HepG2 (cell line): ENCODE measurements around the gene HAUS5. TPM values are rescaled to one million over a fixed set of nuclear protein-coding genes. Genes with fewer than 3 reads are reported as not detected.

Source experiments
- AHR ChIP-seq: IDR thresholded peaks from 2 replicates; pipeline ENCODE4 v1.6.1; 2018; ENCODE audit warnings: missing genetic modification reagents, missing compliant biosample characterization
- FOSL2 ChIP-seq: sonication (generic); formaldehyde crosslinking; IDR thresholded peaks from 2 replicates; pipeline ENCODE4 v1.4.0; 2020; ENCODE audit warnings: missing genetic modification reagents
- FOXJ3 ChIP-seq: sonication (generic); formaldehyde crosslinking; IDR thresholded peaks from 2 replicates; pipeline ENCODE4 v1.4.0; 2020; ENCODE audit warnings: missing genetic modification reagents, mild to moderate bottlenecking, borderline replicate concordance
- HMG20A ChIP-seq: IDR thresholded peaks from 2 replicates; pipeline ENCODE4 v1.6.1; 2016; ENCODE audit warnings: borderline replicate concordance
- ISL2 ChIP-seq: sonication (generic); formaldehyde crosslinking; IDR thresholded peaks from 2 replicates; pipeline ENCODE4 v1.5.0; 2020; ENCODE audit warnings: missing genetic modification reagents
- KLF16 ChIP-seq, 2 experiments: sonication (generic) in 1 of 2; formaldehyde crosslinking in 1 of 2; IDR thresholded peaks; 2 replicates each; pipeline versions ENCODE4 v1.6.1 to v1.8.0; 2016 to 2023; ENCODE audit warnings: missing genetic modification reagents in 2 of 2, missing compliant biosample characterization in 1 of 2
- MBD4 ChIP-seq: IDR thresholded peaks from 2 replicates; pipeline ENCODE4 v1.6.1; 2012; ENCODE audit warnings: low read length, inconsistent platforms, borderline replicate concordance
- MTA1 ChIP-seq: sonication (generic); formaldehyde crosslinking; IDR thresholded peaks from 2 replicates; pipeline ENCODE4 v1.4.0; 2020; ENCODE audit warnings: missing genetic modification reagents, mild to moderate bottlenecking, borderline replicate concordance
- RNF2 ChIP-seq: fragments of 450-650 bp; conservative IDR thresholded peaks from 2 replicates; pipeline ENCODE4 v1.6.1; 2016; ENCODE audit warnings: low read depth
- RXRB ChIP-seq: IDR thresholded peaks from 2 replicates; pipeline ENCODE4 v1.6.1; 2016; ENCODE audit warnings: borderline replicate concordance, missing genetic modification reagents, missing compliant biosample characterization
- SAP130 ChIP-seq: IDR thresholded peaks from 2 replicates; pipeline ENCODE4 v1.6.1; 2016; ENCODE audit warnings: low read depth
- SYNCRIP ChIP-seq: fragments of 200-400 bp; formaldehyde crosslinking; IDR thresholded peaks from 2 replicates; pipeline ENCODE4 v1.6.1; 2018; ENCODE audit warnings: mild to moderate bottlenecking, low read depth, low read length; ENCODE audit not compliant: insufficient read depth
- TP53 ChIP-seq: sonication (generic); formaldehyde crosslinking; conservative IDR thresholded peaks from 2 replicates; pipeline ENCODE4 v1.4.0; 2020; ENCODE audit warnings: missing genetic modification reagents
- ZNF205 ChIP-seq: IDR thresholded peaks from 2 replicates; pipeline ENCODE4 v1.6.1; 2018; ENCODE audit warnings: missing biosample characterization, missing genetic modification reagents
- ZNF333 ChIP-seq: sonication (generic); formaldehyde crosslinking; IDR thresholded peaks from 2 replicates; pipeline ENCODE4 v1.4.0; 2020; ENCODE audit warnings: mild to moderate bottlenecking, missing genetic modification reagents, borderline replicate concordance
- ZNF430 ChIP-seq: sonication (generic); formaldehyde crosslinking; IDR thresholded peaks from 2 replicates; pipeline ENCODE4 v1.9.0; 2021; ENCODE audit warnings: mild to moderate bottlenecking, missing genetic modification reagents
- ZNF562 ChIP-seq: sonication (generic); formaldehyde crosslinking; IDR thresholded peaks from 2 replicates; pipeline ENCODE4 v1.8.0; 2022; ENCODE audit warnings: missing genetic modification reagents, borderline replicate concordance
- ZNF563 ChIP-seq: sonication (generic); formaldehyde crosslinking; IDR thresholded peaks from 2 replicates; pipeline ENCODE4 v1.8.0; 2022; ENCODE audit warnings: mild to moderate bottlenecking, moderate library complexity, missing genetic modification reagents
- ZNF720 ChIP-seq: sonication (generic); formaldehyde crosslinking; IDR thresholded peaks from 2 replicates; pipeline ENCODE4 v1.4.0; 2020; ENCODE audit warnings: missing genetic modification reagents
- polyA plus RNA-seq, 8 experiments: library from polyadenylated mRNA; depleted of rRNA in 3 of 8; stranded (reverse) in 7 of 8; unstranded in 1 of 8; fragments of >200 nt; fragmentation: Illumina TruSeq in 4 of 8; extraction: Trizol in 4 of 8; gene quantifications; 2 replicates each; pipeline versions ENCODE4 v1.2.1 to v1.2.3, GENCODE V29; 2011 to 2016; ENCODE audit warnings: low read depth in 4 of 8, missing spikeins in 1 of 8, mixed read lengths in 1 of 8; ENCODE audit not compliant: insufficient read depth in 1 of 8
- total RNA-seq, 5 experiments: library from RNA; depleted of rRNA; stranded (reverse); fragments of >200 nt; fragmentation: Illumina TruSeq; extraction: Trizol; gene quantifications; 2 replicates each; pipeline ENCODE4 v1.2.3, GENCODE V29; 2016; ENCODE audit warnings: low read depth in 1 of 5
- TF ChIP-seq, protein P1 (sequence below): sonication (generic); formaldehyde crosslinking; conservative IDR thresholded peaks from 2 replicates; pipeline ENCODE4 v1.4.0; 2020; ENCODE audit warnings: mild to moderate bottlenecking, missing genetic modification reagents, moderate library complexity
- TF ChIP-seq, protein P2 (sequence below): IDR thresholded peaks from 2 replicates; pipeline ENCODE4 v1.6.1; 2016; ENCODE audit warnings: low read depth, control low read depth
- TF ChIP-seq, protein P3 (sequence below): sonication (generic); formaldehyde crosslinking; IDR thresholded peaks from 2 replicates; pipeline ENCODE4 v1.5.1; 2020; ENCODE audit warnings: mild to moderate bottlenecking, missing genetic modification reagents, borderline replicate concordance
- TF ChIP-seq, protein P4 (sequence below): sonication (generic); formaldehyde crosslinking; IDR thresholded peaks from 2 replicates; pipeline ENCODE4 v1.5.1; 2020; ENCODE audit warnings: missing genetic modification reagents, mild to moderate bottlenecking, borderline replicate concordance

HAUS5 gene
- total and polyA plus RNA-seq, 2 of the 13 experiments (the other 11 are each of a cell fraction or from before 2014, with no cell fraction given), result 10.3 to 17.7 TPM

DNA sequence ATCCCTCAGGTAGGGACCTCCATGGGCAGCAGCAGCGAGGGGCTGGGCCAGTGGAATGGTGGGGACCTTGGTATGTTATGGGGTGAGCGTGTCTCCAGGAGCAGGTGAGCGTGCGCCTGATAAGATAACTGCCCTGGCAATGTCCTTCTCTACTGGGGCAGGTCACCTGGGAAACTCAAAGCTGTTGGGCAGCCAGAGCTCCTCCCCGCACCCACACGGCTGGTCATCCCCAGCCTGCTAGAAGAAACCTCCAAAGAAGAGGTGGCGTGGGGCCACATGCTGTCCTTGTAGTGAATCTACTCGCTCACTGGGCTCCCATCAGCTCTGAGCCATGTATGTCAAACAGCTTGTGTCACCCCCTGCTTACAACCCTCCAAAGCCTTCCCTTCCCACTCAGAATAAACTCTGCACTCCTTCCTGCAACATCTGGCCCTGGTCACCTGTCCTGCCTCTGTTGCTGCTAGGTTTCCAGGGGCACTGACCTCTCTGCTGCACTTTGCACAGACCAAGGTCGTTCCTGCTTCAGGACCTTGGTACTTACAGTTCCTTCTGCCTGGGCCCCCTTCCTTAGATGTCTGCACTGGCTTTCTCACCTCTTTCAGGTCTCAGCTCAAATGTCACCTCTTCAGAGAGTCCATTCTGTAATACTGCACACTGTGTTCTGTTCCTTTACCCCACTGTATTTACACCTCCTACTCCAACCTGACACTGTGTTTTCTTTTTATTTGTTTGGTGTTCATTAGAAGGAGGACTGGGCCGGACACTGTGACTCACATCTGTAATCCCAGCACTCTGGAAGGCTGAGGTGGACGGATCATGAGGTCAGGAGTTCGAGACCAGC lies 47.3 kb upstream of the HAUS5 start (continued):
- TF ChIP-seq RNF2 (no peak), AHR (CRISPR knock-in tag) (no peak), ZNF205 (CRISPR knock-in tag) (no peak), SAP130 (CRISPR knock-in tag) (no peak), ISL2 (CRISPR knock-in tag) (no peak), SYNCRIP (no peak), ZNF333 (CRISPR knock-in tag) (no peak), RXRB (no peak), FOSL2 (no peak), ZNF563 (no peak), ZNF720 (no peak), HMG20A (CRISPR knock-in tag) (no peak), FOXJ3 (CRISPR knock-in tag) (no peak), TP53 (no peak), KLF16 (CRISPR knock-in tag; IDR thresholded peaks at IDR 0.05) (no peak), MTA1 (CRISPR knock-in tag) (0 out of 2 replicates have a peak, but pooled peaks have one; percentile 2), ZNF562 (CRISPR knock-in tag) (no peak), ZNF430 (no peak), MBD4 (no peak)
- TF ChIP-seq, protein P1, sequence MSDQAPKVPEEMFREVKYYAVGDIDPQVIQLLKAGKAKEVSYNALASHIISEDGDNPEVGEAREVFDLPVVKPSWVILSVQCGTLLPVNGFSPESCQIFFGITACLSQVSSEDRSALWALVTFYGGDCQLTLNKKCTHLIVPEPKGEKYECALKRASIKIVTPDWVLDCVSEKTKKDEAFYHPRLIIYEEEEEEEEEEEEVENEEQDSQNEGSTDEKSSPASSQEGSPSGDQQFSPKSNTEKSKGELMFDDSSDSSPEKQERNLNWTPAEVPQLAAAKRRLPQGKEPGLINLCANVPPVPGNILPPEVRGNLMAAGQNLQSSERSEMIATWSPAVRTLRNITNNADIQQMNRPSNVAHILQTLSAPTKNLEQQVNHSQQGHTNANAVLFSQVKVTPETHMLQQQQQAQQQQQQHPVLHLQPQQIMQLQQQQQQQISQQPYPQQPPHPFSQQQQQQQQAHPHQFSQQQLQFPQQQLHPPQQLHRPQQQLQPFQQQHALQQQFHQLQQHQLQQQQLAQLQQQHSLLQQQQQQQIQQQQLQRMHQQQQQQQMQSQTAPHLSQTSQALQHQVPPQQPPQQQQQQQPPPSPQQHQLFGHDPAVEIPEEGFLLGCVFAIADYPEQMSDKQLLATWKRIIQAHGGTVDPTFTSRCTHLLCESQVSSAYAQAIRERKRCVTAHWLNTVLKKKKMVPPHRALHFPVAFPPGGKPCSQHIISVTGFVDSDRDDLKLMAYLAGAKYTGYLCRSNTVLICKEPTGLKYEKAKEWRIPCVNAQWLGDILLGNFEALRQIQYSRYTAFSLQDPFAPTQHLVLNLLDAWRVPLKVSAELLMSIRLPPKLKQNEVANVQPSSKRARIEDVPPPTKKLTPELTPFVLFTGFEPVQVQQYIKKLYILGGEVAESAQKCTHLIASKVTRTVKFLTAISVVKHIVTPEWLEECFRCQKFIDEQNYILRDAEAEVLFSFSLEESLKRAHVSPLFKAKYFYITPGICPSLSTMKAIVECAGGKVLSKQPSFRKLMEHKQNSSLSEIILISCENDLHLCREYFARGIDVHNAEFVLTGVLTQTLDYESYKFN (CRISPR knock-in tag), result 0 out of 2 replicates have a peak, but pooled peaks have one; percentile 28
- TF ChIP-seq, protein P2, sequence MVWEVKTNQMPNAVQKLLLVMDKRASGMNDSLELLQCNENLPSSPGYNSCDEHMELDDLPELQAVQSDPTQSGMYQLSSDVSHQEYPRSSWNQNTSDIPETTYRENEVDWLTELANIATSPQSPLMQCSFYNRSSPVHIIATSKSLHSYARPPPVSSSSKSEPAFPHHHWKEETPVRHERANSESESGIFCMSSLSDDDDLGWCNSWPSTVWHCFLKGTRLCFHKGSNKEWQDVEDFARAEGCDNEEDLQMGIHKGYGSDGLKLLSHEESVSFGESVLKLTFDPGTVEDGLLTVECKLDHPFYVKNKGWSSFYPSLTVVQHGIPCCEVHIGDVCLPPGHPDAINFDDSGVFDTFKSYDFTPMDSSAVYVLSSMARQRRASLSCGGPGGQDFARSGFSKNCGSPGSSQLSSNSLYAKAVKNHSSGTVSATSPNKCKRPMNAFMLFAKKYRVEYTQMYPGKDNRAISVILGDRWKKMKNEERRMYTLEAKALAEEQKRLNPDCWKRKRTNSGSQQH, result no peak
- TF ChIP-seq, protein P3, sequence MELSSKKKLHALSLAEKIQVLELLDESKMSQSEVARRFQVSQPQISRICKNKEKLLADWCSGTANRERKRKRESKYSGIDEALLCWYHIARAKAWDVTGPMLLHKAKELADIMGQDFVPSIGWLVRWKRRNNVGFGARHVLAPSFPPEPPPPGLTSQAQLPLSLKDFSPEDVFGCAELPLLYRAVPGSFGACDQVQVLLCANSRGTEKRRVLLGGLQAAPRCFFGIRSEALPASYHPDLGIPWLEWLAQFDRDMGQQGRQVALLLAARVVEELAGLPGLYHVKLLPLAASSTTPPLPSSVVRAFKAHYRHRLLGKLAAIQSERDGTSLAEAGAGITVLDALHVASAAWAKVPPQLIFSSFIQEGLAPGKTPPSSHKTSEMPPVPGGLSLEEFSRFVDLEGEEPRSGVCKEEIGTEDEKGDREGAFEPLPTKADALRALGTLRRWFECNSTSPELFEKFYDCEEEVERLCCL (CRISPR knock-in tag), result no peak
- TF ChIP-seq, protein P4, sequence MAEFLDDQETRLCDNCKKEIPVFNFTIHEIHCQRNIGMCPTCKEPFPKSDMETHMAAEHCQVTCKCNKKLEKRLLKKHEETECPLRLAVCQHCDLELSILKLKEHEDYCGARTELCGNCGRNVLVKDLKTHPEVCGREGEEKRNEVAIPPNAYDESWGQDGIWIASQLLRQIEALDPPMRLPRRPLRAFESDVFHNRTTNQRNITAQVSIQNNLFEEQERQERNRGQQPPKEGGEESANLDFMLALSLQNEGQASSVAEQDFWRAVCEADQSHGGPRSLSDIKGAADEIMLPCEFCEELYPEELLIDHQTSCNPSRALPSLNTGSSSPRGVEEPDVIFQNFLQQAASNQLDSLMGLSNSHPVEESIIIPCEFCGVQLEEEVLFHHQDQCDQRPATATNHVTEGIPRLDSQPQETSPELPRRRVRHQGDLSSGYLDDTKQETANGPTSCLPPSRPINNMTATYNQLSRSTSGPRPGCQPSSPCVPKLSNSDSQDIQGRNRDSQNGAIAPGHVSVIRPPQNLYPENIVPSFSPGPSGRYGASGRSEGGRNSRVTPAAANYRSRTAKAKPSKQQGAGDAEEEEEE, result no peak
